HEK293 (cell line): ENCODE results near the gene GGA3.
A peak's percentile ranks its signal among the peaks of the same experiment; 100 is the strongest.

Source experiments
- CTCF ChIA-PET: fragments of 350-600 bp; formaldehyde crosslinking; extraction: SDS; loops from one replicate; lab custom pipeline; 2021; ENCODE audit warnings: antibody characterized with exemption; lab: Yijun Ruan, JAX
- POLR2A ChIA-PET: fragments of 300-600 bp; formaldehyde crosslinking; extraction: SDS; loops from one replicate; lab custom pipeline; 2020; ENCODE audit warnings: antibody characterized with exemption, inconsistent platforms; lab: Yijun Ruan, JAX
- H3K27ac ChIP-seq: fragments of 200-500 bp; sonication (Bioruptor generic); 2 replicates; pipeline ENCODE4 v1.5.1; 2014; ENCODE audit warnings: low read depth, low read length, control low read depth, inconsistent platforms; ENCODE audit errors: extremely low read depth
- H3K36me3 ChIP-seq, 2 experiments: fragments of 200-500 bp in 1 of 2; sonication (Bioruptor generic) in 1 of 2; 1 replicate in 1 of 2; 2 replicates in 1 of 2; pipeline ENCODE4 v1.5.1; 2014 to 2017; ENCODE audit warnings: inconsistent platforms in 2 of 2, low read length in 2 of 2; ENCODE audit not compliant: control insufficient read depth in 2 of 2, insufficient read depth in 1 of 2
- H3K4me1 ChIP-seq: fragments of 200-500 bp; sonication (Bioruptor generic); 2 replicates; pipeline ENCODE4 v1.5.1; 2014; ENCODE audit warnings: mild to moderate bottlenecking, low read length, inconsistent platforms; ENCODE audit not compliant: control insufficient read depth, insufficient read depth
- H3K4me3 ChIP-seq: 2 replicates; pipeline ENCODE4 v1.5.1; 2011; ENCODE audit warnings: low read depth, mild to moderate bottlenecking, control low read depth, low read length, moderate library complexity
- H3K9me3 ChIP-seq: fragments of 200-500 bp; sonication (Bioruptor generic); 2 replicates; pipeline ENCODE4 v1.5.1; 2014; ENCODE audit warnings: low read depth, low read length, inconsistent platforms; ENCODE audit not compliant: control insufficient read depth, insufficient read depth
- ZNF24 ChIP-seq: fragments of 450-650 bp; formaldehyde crosslinking; IDR thresholded peaks from 2 replicates; pipeline ENCODE4 v1.5.1; 2016; ENCODE audit warnings: missing biosample characterization, missing genetic modification characterization
- ZNF366 ChIP-seq: fragments of 450-650 bp; formaldehyde crosslinking; conservative IDR thresholded peaks from 2 replicates; pipeline ENCODE4 v1.5.1; 2016; ENCODE audit warnings: missing biosample characterization, missing genetic modification characterization
- ZNF670 ChIP-seq: fragments of 450-650 bp; formaldehyde crosslinking; IDR thresholded peaks from 2 replicates; pipeline ENCODE4 v1.5.1; 2016; ENCODE audit warnings: missing biosample characterization, missing genetic modification characterization, low read depth
- TF ChIP-seq, protein P1 (sequence below): fragments of 450-650 bp; formaldehyde crosslinking; conservative IDR thresholded peaks from 2 replicates; pipeline ENCODE4 v1.5.1; 2016; ENCODE audit warnings: low read depth, missing biosample characterization, missing genetic modification characterization
- TF ChIP-seq, protein P2 (sequence below): fragments of 450-650 bp; formaldehyde crosslinking; IDR thresholded peaks from 2 replicates; pipeline ENCODE4 v1.5.1; 2016; ENCODE audit warnings: missing biosample characterization, missing genetic modification characterization

GGA3 gene

DNA sequence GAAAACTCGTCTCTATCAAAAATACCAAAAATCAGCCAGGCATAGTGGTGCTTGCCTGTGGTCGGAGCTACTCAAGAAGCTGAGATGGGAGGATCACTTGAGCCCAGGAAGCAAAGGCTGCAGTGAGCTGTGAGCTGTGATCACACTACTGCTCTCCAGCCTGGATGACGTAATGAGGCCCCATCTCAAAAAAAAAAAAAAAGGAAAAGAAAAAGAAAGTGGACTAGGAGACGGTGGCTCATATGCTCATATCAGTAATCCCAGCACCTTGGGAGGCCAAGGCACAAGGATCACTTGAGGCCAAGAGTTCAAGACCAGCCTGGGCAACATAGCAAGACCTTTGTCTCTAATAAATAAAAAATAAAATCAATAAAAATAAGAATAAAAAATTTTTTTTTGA, 69.8 kb downstream of the GGA3 start (continued):
- TF ChIP-seq, protein P1, sequence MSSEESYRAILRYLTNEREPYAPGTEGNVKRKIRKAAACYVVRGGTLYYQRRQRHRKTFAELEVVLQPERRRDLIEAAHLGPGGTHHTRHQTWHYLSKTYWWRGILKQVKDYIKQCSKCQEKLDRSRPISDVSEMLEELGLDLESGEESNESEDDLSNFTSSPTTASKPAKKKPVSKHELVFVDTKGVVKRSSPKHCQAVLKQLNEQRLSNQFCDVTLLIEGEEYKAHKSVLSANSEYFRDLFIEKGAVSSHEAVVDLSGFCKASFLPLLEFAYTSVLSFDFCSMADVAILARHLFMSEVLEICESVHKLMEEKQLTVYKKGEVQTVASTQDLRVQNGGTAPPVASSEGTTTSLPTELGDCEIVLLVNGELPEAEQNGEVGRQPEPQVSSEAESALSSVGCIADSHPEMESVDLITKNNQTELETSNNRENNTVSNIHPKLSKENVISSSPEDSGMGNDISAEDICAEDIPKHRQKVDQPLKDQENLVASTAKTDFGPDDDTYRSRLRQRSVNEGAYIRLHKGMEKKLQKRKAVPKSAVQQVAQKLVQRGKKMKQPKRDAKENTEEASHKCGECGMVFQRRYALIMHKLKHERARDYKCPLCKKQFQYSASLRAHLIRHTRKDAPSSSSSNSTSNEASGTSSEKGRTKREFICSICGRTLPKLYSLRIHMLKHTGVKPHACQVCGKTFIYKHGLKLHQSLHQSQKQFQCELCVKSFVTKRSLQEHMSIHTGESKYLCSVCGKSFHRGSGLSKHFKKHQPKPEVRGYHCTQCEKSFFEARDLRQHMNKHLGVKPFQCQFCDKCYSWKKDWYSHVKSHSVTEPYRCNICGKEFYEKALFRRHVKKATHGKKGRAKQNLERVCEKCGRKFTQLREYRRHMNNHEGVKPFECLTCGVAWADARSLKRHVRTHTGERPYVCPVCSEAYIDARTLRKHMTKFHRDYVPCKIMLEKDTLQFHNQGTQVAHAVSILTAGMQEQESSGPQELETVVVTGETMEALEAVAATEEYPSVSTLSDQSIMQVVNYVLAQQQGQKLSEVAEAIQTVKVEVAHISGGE (tag by site-specific recombination) = no peak
- no peak for TF ChIP-seq ZNF24 (tag by site-specific recombination)
- no peak for TF ChIP-seq ZNF366 (tag by site-specific recombination)
- no peak for TF ChIP-seq ZNF670 (tag by site-specific recombination)

DNA sequence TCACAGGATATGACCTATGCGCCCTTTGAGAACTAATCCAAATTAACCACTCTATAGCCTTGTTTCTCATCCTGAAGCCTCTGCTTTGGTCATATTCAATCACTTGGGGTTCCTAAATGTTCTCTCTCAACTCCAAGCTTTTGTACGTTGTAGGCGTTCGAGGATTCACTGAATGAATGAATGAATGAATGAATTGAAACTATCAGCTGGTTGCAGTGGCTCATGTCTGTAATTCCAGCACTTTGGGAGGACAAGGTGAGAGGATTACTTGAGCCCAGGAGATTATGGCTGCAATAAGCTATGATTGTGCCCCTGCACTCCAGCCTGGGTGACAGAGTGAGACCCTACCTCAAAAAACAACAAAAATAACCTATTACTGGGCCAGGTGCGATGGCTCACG, 72.8 kb downstream of the GGA3 start:
- H3K9me3 ChIP-seq = no peaks in the 10 kb centered on the region
- no peak overlapping the region for H3K4me3 ChIP-seq
- CTCF ChIA-PET = interaction anchor here (0.9 to 4.6 kb wide), 5 partner anchors 13 to 231 kb away, joined by 3 to 49 read pairs (median 4); no protein-coding TSS in a partner anchor
- no peak overlapping the region for H3K27ac ChIP-seq
- POLR2A ChIA-PET = interaction anchor here (1.1 to 1.9 kb wide), 2 partner anchors 10 to 34 kb away, joined by 3 to 7 read pairs; partner anchors contain the start of gene JPT1
- TF ChIP-seq ZNF24 (tag by site-specific recombination) = peak; percentile 89
- TF ChIP-seq, protein P2, sequence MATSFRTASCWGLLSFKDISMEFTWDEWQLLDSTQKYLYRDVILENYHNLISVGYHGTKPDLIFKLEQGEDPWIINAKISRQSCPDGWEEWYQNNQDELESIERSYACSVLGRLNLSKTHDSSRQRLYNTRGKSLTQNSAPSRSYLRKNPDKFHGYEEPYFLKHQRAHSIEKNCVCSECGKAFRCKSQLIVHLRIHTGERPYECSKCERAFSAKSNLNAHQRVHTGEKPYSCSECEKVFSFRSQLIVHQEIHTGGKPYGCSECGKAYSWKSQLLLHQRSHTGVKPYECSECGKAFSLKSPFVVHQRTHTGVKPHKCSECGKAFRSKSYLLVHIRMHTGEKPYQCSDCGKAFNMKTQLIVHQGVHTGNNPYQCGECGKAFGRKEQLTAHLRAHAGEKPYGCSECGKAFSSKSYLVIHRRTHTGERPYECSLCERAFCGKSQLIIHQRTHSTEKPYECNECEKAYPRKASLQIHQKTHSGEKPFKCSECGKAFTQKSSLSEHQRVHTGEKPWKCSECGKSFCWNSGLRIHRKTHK = no peak
- no peaks in the 10 kb centered on the region for H3K36me3 ChIP-seq
- no peaks in the 10 kb centered on the region for H3K4me1 ChIP-seq
